Measurements from ENCODE around the gene IMPDH1. TPM values are rescaled to one million over a fixed set of nuclear protein-coding genes. Genes with fewer than 3 reads are reported as not detected.

The IMPDH1 gene
- total and polyA plus RNA-seq, 9 of the 15 experiments (the other 6 are each of a cell fraction or from before 2014, with no cell fraction given): 0.80 to 118 (median 64.3) TPM

DNA sequence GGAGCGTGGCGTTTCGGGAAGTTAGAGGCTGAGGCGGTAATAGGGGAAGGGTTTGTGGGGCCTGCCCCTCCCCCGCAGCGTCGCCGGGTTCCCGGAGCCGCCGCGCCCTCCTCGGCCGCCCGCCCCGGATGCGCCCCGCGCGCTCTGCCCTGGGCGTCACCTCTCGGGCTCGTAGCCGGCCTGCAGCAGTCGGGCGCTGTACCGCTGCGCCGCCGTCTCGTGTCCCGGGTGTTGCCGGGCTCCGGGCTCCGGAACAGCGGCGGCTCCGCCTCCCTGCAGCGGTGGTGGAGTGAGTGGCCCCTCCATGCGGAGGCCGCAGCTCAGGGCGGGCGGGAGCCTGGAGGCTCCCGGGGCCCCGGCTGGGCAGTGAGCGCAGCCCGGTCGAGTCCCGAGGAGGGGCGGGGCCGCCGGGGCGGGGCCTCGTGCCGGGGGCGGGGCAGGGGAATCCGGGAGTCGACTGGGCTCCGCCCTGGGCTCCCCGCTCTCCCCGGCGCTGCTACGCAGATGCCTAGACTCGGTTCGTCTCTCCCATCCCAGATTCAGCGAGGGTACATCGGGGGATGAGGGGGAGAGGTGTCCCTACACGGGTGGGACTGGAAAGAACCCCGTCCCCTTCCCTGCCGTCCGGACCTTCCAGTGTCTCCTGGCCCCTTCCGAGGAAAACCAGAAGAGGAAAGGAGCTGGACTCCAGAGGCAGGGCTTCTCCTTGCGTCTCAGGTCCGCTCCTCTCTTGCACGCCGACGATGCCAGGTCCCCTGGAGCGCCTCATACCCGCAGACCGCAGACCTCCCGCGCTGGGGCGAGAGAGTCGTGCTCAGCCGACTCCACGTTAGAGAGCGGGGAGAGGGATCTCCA lies at the start of gene IMPDH1 (continued):
- TF ChIP-seq, protein P1, sequence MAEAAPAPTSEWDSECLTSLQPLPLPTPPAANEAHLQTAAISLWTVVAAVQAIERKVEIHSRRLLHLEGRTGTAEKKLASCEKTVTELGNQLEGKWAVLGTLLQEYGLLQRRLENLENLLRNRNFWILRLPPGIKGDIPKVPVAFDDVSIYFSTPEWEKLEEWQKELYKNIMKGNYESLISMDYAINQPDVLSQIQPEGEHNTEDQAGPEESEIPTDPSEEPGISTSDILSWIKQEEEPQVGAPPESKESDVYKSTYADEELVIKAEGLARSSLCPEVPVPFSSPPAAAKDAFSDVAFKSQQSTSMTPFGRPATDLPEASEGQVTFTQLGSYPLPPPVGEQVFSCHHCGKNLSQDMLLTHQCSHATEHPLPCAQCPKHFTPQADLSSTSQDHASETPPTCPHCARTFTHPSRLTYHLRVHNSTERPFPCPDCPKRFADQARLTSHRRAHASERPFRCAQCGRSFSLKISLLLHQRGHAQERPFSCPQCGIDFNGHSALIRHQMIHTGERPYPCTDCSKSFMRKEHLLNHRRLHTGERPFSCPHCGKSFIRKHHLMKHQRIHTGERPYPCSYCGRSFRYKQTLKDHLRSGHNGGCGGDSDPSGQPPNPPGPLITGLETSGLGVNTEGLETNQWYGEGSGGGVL (CRISPR knock-in tag; IDR thresholded peaks at IDR 0.05): no peak
- TF ChIP-seq, protein P2, sequence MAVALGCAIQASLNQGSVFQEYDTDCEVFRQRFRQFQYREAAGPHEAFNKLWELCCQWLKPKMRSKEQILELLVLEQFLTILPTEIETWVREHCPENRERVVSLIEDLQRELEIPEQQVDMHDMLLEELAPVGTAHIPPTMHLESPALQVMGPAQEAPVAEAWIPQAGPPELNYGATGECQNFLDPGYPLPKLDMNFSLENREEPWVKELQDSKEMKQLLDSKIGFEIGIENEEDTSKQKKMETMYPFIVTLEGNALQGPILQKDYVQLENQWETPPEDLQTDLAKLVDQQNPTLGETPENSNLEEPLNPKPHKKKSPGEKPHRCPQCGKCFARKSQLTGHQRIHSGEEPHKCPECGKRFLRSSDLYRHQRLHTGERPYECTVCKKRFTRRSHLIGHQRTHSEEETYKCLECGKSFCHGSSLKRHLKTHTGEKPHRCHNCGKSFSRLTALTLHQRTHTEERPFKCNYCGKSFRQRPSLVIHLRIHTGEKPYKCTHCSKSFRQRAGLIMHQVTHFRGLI (CRISPR knock-in tag; IDR thresholded peaks at IDR 0.05): no peak
- TF ChIP-seq EP400 (IDR thresholded peaks at IDR 0.05) (no peak; the same call in none of the 2 replicates), TBL1XR1 (IDR thresholded peaks at IDR 0.05; ENCODE audit: low read length in 2 of 2) (no peak), NBN (IDR thresholded peaks at IDR 0.05; ENCODE audit: low read depth) (peak; percentile 51; the same call in 1 of the 2 replicates), ZNF324 (CRISPR knock-in tag; IDR thresholded peaks at IDR 0.05) (no peak), FOXP1 (CRISPR knock-in tag; IDR thresholded peaks at IDR 0.05) (peak; percentile 62), RBM25 (IDR thresholded peaks at IDR 0.05; ENCODE audit: low read depth, low read length, severe bottlenecking) (no peak)
- TF ChIP-seq, protein P3, sequence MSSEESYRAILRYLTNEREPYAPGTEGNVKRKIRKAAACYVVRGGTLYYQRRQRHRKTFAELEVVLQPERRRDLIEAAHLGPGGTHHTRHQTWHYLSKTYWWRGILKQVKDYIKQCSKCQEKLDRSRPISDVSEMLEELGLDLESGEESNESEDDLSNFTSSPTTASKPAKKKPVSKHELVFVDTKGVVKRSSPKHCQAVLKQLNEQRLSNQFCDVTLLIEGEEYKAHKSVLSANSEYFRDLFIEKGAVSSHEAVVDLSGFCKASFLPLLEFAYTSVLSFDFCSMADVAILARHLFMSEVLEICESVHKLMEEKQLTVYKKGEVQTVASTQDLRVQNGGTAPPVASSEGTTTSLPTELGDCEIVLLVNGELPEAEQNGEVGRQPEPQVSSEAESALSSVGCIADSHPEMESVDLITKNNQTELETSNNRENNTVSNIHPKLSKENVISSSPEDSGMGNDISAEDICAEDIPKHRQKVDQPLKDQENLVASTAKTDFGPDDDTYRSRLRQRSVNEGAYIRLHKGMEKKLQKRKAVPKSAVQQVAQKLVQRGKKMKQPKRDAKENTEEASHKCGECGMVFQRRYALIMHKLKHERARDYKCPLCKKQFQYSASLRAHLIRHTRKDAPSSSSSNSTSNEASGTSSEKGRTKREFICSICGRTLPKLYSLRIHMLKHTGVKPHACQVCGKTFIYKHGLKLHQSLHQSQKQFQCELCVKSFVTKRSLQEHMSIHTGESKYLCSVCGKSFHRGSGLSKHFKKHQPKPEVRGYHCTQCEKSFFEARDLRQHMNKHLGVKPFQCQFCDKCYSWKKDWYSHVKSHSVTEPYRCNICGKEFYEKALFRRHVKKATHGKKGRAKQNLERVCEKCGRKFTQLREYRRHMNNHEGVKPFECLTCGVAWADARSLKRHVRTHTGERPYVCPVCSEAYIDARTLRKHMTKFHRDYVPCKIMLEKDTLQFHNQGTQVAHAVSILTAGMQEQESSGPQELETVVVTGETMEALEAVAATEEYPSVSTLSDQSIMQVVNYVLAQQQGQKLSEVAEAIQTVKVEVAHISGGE (CRISPR knock-in tag; IDR thresholded peaks at IDR 0.05): peak in 2 of 3 experiments; percentile 38 to 91; a peak in 3 of 6 replicates
- TF ChIP-seq, protein P4, sequence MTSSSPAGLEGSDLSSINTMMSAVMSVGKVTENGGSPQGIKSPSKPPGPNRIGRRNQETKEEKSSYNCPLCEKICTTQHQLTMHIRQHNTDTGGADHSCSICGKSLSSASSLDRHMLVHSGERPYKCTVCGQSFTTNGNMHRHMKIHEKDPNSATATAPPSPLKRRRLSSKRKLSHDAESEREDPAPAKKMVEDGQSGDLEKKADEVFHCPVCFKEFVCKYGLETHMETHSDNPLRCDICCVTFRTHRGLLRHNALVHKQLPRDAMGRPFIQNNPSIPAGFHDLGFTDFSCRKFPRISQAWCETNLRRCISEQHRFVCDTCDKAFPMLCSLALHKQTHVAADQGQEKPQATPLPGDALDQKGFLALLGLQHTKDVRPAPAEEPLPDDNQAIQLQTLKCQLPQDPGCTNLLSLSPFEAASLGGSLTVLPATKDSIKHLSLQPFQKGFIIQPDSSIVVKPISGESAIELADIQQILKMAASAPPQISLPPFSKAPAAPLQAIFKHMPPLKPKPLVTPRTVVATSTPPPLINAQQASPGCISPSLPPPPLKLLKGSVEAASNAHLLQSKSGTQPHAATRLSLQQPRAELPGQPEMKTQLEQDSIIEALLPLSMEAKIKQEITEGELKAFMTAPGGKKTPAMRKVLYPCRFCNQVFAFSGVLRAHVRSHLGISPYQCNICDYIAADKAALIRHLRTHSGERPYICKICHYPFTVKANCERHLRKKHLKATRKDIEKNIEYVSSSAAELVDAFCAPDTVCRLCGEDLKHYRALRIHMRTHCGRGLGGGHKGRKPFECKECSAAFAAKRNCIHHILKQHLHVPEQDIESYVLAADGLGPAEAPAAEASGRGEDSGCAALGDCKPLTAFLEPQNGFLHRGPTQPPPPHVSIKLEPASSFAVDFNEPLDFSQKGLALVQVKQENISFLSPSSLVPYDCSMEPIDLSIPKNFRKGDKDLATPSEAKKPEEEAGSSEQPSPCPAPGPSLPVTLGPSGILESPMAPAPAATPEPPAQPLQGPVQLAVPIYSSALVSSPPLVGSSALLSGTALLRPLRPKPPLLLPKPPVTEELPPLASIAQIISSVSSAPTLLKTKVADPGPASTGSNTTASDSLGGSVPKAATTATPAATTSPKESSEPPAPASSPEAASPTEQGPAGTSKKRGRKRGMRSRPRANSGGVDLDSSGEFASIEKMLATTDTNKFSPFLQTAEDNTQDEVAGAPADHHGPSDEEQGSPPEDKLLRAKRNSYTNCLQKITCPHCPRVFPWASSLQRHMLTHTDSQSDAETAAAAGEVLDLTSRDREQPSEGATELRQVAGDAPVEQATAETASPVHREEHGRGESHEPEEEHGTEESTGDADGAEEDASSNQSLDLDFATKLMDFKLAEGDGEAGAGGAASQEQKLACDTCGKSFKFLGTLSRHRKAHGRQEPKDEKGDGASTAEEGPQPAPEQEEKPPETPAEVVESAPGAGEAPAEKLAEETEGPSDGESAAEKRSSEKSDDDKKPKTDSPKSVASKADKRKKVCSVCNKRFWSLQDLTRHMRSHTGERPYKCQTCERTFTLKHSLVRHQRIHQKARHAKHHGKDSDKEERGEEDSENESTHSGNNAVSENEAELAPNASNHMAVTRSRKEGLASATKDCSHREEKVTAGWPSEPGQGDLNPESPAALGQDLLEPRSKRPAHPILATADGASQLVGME (CRISPR knock-in tag; IDR thresholded peaks at IDR 0.05): peak; percentile 93
- TF ChIP-seq, protein P5, sequence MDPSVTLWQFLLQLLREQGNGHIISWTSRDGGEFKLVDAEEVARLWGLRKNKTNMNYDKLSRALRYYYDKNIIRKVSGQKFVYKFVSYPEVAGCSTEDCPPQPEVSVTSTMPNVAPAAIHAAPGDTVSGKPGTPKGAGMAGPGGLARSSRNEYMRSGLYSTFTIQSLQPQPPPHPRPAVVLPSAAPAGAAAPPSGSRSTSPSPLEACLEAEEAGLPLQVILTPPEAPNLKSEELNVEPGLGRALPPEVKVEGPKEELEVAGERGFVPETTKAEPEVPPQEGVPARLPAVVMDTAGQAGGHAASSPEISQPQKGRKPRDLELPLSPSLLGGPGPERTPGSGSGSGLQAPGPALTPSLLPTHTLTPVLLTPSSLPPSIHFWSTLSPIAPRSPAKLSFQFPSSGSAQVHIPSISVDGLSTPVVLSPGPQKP (CRISPR knock-in tag; IDR thresholded peaks at IDR 0.05): no peak
